ENCODE measurements around the gene RASAL2. TPM values are rescaled to one million over a fixed set of nuclear protein-coding genes. Genes with fewer than 3 reads are reported as not detected.

The RASAL2 gene
- total and polyA plus RNA-seq, 2 donors (not counting 1 experiment from before 2014, with no cell fraction given): 11.9 to 21.8 TPM

- DNase-seq (ENCODE audit: low read depth in 2 of 2): no peak
- no peaks in the 10 kb centered on the region for H3K79me2 ChIP-seq (ENCODE audit: control insufficient read depth, insufficient read depth, low read length)
- TF ChIP-seq EZH2 (IDR thresholded peaks at IDR 0.05; ENCODE audit: low read length, missing control alignments) (no peak), CTCF (conservative IDR thresholded peaks at IDR 0.05 in 1 of 2, IDR thresholded peaks at IDR 0.05 in 1 of 2; ENCODE audit: low read depth in 1 of 2, low read length in 2 of 2) (no peak)
Measured at GRCh38 chr1:178337091-178337706, 243.3 kb downstream of the RASAL2 start.

GRCh38 chr1:178339834-178340233, 245.9 kb downstream of the RASAL2 start:
- Histone ChIP-seq H4K20me1 (ENCODE audit: control insufficient read depth, extremely low read depth, insufficient read depth, low read length) (no peaks in the 10 kb centered on the region), H3K27ac (ENCODE audit: insufficient read depth, low read length) (no peak overlapping the region), H2AFZ (ENCODE audit: low read length) (no peak overlapping the region), H3K4me3 (replicated peaks in 1 of 4; ENCODE audit: control extremely low read depth in 1 of 4, insufficient read depth in 1 of 4, low read depth in 3 of 4, low read length in 4 of 4) (no peak overlapping the region), H3K9ac (ENCODE audit: insufficient read depth, low read length) (no peak overlapping the region), H3K27me3 (ENCODE audit: control insufficient read depth, insufficient read depth, low read length) (no peaks in the 10 kb centered on the region), H3K79me2 (ENCODE audit: control insufficient read depth, insufficient read depth, low read length) (no peaks in the 10 kb centered on the region), H3K36me3 (ENCODE audit: control insufficient read depth, insufficient read depth, low read length) (no peaks in the 10 kb centered on the region), H3K4me2 (ENCODE audit: extremely low read depth, insufficient read depth, low read length) (no peak overlapping the region), H3K4me1 (ENCODE audit: control insufficient read depth, extremely low read depth, insufficient read depth, low read length) (peaks cover 4% of the 10 kb centered on the region), H3K9me3 (ENCODE audit: control insufficient read depth, insufficient read depth, low read depth, low read length) (no peaks in the 10 kb centered on the region)
- no peak for TF ChIP-seq EZH2 (IDR thresholded peaks at IDR 0.05; ENCODE audit: low read length, missing control alignments)
- TF ChIP-seq CTCF (conservative IDR thresholded peaks at IDR 0.05 in 1 of 2, IDR thresholded peaks at IDR 0.05 in 1 of 2; ENCODE audit: low read depth in 1 of 2, low read length in 2 of 2): no peak
- DNase-seq (ENCODE audit: low read depth in 2 of 2): no peak

More at GRCh38 chr1:178337091-178337706, 243.3 kb downstream of the RASAL2 start:
- Histone ChIP-seq H2AFZ (ENCODE audit: low read length) (no peak overlapping the region), H3K36me3 (ENCODE audit: control insufficient read depth, insufficient read depth, low read length) (no peaks in the 10 kb centered on the region), H3K4me2 (ENCODE audit: extremely low read depth, insufficient read depth, low read length) (no peak overlapping the region), H3K27ac (ENCODE audit: insufficient read depth, low read length) (no peak overlapping the region), H3K9ac (ENCODE audit: insufficient read depth, low read length) (no peak overlapping the region), H3K9me3 (ENCODE audit: control insufficient read depth, insufficient read depth, low read depth, low read length) (no peaks in the 10 kb centered on the region), H3K4me1 (ENCODE audit: control insufficient read depth, extremely low read depth, insufficient read depth, low read length) (peaks cover 3% of the 10 kb centered on the region), H3K4me3 (replicated peaks in 1 of 4; ENCODE audit: control extremely low read depth in 1 of 4, insufficient read depth in 1 of 4, low read depth in 3 of 4, low read length in 4 of 4) (no peak overlapping the region), H4K20me1 (ENCODE audit: control insufficient read depth, extremely low read depth, insufficient read depth, low read length) (no peaks in the 10 kb centered on the region), H3K27me3 (ENCODE audit: control insufficient read depth, insufficient read depth, low read length) (no peaks in the 10 kb centered on the region)

GRCh38 chr1:178341261-178341956, 247.5 kb downstream of the RASAL2 start:
- peak overlapping the region; percentile 79 for H3K4me2 ChIP-seq (ENCODE audit: extremely low read depth, insufficient read depth, low read length)
- H3K9ac ChIP-seq (ENCODE audit: insufficient read depth, low read length): peak overlapping the region; percentile 24
- peak overlapping the region; percentile 49 for H3K27ac ChIP-seq (ENCODE audit: insufficient read depth, low read length)
- peaks cover 11% of the 10 kb centered on the region for H3K4me1 ChIP-seq (ENCODE audit: control insufficient read depth, extremely low read depth, insufficient read depth, low read length)
- no peaks in the 10 kb centered on the region for H3K36me3 ChIP-seq (ENCODE audit: control insufficient read depth, insufficient read depth, low read length)
- H3K9me3 ChIP-seq (ENCODE audit: control insufficient read depth, insufficient read depth, low read depth, low read length): no peaks in the 10 kb centered on the region
- H4K20me1 ChIP-seq (ENCODE audit: control insufficient read depth, extremely low read depth, insufficient read depth, low read length): no peaks in the 10 kb centered on the region
- peak overlapping the region; percentile 39 to 50 (median 42) for H3K4me3 ChIP-seq (replicated peaks in 1 of 4; ENCODE audit: control extremely low read depth in 1 of 4, insufficient read depth in 1 of 4, low read depth in 3 of 4, low read length in 4 of 4)
- H2AFZ ChIP-seq (ENCODE audit: low read length): no peak overlapping the region
- DNase-seq (ENCODE audit: low read depth in 2 of 2): peak; percentile 69 to 94
- TF ChIP-seq CTCF (conservative IDR thresholded peaks at IDR 0.05 in 1 of 2, IDR thresholded peaks at IDR 0.05 in 1 of 2; ENCODE audit: low read depth in 1 of 2, low read length in 2 of 2) (no peak), EZH2 (IDR thresholded peaks at IDR 0.05; ENCODE audit: low read length, missing control alignments) (no peak)
- H3K79me2 ChIP-seq (ENCODE audit: control insufficient read depth, insufficient read depth, low read length): no peaks in the 10 kb centered on the region
- H3K27me3 ChIP-seq (ENCODE audit: control insufficient read depth, insufficient read depth, low read length): no peaks in the 10 kb centered on the region
